Spleen (tissue), 11 donors: ENCODE data around the gene ANP32B. TPM values are rescaled to one million over a fixed set of nuclear protein-coding genes. Genes with fewer than 3 reads are reported as not detected.

Experiments
- DNase-seq: peaks from one replicate; pipeline ENCODE4 v3.0.0-alpha.2; 2020
- H3K27ac ChIP-seq, 8 donors: fragments of 200-600 bp; sonication (generic) in 7 of 8; 1 replicate in 4 of 8; 2 replicates in 4 of 8; pipeline versions ENCODE4 v1.5.0 to v1.8.0; 2016 to 2021; ENCODE audit warnings: inconsistent platforms in 4 of 8, mild to moderate bottlenecking in 4 of 8, moderate library complexity in 1 of 8
- H3K27me3 ChIP-seq, 7 donors: fragments of 200-600 bp; sonication (generic) in 6 of 7; replicated peaks in 1 of 7; 1 replicate in 4 of 7; 2 replicates in 3 of 7; pipeline versions ENCODE4 v1.5.0 to v1.8.0; 2016 to 2021; ENCODE audit warnings: inconsistent platforms in 3 of 7, mild to moderate bottlenecking in 1 of 7
- H3K36me3 ChIP-seq, 6 donors: fragments of 200-600 bp; sonication (generic) in 5 of 6; 1 replicate in 4 of 6; 2 replicates in 2 of 6; pipeline versions ENCODE4 v1.5.0 to v1.8.0; 2016 to 2021; ENCODE audit warnings: inconsistent platforms in 2 of 6
- H3K4me1 ChIP-seq, 6 donors: fragments of 200-600 bp; sonication (generic) in 5 of 6; 1 replicate in 3 of 6; 2 replicates in 3 of 6; pipeline versions ENCODE4 v1.5.0 to v1.8.0; 2016 to 2021; ENCODE audit warnings: inconsistent platforms in 3 of 6
- H3K4me3 ChIP-seq, 8 donors: fragments of 200-600 bp; sonication (generic) in 7 of 8; 1 replicate in 4 of 8; 2 replicates in 4 of 8; pipeline versions ENCODE4 v1.5.0 to v1.8.0; 2016 to 2021; ENCODE audit warnings: inconsistent platforms in 4 of 8, mild to moderate bottlenecking in 4 of 8, moderate library complexity in 2 of 8
- H3K9me3 ChIP-seq, 8 donors: fragments of 200-600 bp; sonication (generic) in 7 of 8; 1 replicate in 4 of 8; 2 replicates in 4 of 8; pipeline versions ENCODE4 v1.5.0 to v1.8.0; 2016 to 2021; ENCODE audit warnings: inconsistent platforms in 4 of 8
- CTCF ChIP-seq, 11 experiments: fragments of 200-600 bp in 7 of 11; fragments of 450-650 bp in 4 of 11; sonication (generic) in 4 of 11; IDR thresholded peaks in 8 of 11; conservative IDR thresholded peaks in 3 of 11; 1 replicate in 7 of 11; 2 replicates in 4 of 11; pipeline versions ENCODE4 v1.4.0 to v1.8.0; 2016 to 2021; ENCODE audit warnings: antibody characterized with exemption in 11 of 11, inconsistent platforms in 4 of 11, mild to moderate bottlenecking in 1 of 11
- POLR2A ChIP-seq, 3 donors: fragments of 450-650 bp; IDR thresholded peaks; one replicate each; pipeline ENCODE4 v1.5.1; 2017; ENCODE audit warnings: antibody characterized with exemption in 3 of 3, mild to moderate bottlenecking in 1 of 3
- POLR2AphosphoS5 ChIP-seq, 3 donors: sonication (generic); formaldehyde crosslinking; IDR thresholded peaks; one replicate each; pipeline ENCODE4 v1.5.1; 2017; ENCODE audit warnings: antibody characterized with exemption in 3 of 3
- WGBS, 5 donors: extraction: QIAGEN DNeasy Blood & Tissue Kit in 3 of 5; methylation state at CpG; one replicate each; pipeline versions ENCODE4 v1.1.5 to v1.1.7; 2013 to 2018; 5-methylcytosine and 5-hydroxymethylcytosine counted together
- intact Hi-C: fragments of 100-400 bp; cut with DNase I; formaldehyde crosslinking; loops from one replicate; pipeline ENCODE4 v1.15.0; 2023; ENCODE audit warnings: low total_unique reads
- polyA plus RNA-seq, 3 donors: library from polyadenylated mRNA; stranded (reverse); fragments of 200-250 nt; gene quantifications; one replicate each; pipeline ENCODE4 v1.2.1, GENCODE V29; 2013
- total RNA-seq, 7 donors: library from RNA; depleted of rRNA in 3 of 7; stranded (reverse); fragments of >200 nt in 3 of 7; fragmentation: NEBNext Ultra II Directional in 4 of 7; extraction: Animal tissue kit (Norgen Biotek cat#: 25700) in 4 of 7; gene quantifications; one replicate each; pipeline versions ENCODE4 v1.1.0 to v1.2.1, GENCODE V29; 2016 to 2021
- donor health status: healthy with polysubstance abuse.
- donor health status: DM: no; HTN: no; CAD: no; lungs with moderate emphysema.
- donor health status: DM: no; HTN: no; CAD: no.
- donor health status: Bipolar disorder and iron deficiency.
- donor health status: healthy.
- donor health status: DM: no; HTN: no; CAD: no.
- donor health status: DM: yes; HTN: yes; CAD: no.

Gene ANP32B
- total and polyA plus RNA-seq, 10 donors = 39.1 to 156 (median 113) TPM

DNA sequence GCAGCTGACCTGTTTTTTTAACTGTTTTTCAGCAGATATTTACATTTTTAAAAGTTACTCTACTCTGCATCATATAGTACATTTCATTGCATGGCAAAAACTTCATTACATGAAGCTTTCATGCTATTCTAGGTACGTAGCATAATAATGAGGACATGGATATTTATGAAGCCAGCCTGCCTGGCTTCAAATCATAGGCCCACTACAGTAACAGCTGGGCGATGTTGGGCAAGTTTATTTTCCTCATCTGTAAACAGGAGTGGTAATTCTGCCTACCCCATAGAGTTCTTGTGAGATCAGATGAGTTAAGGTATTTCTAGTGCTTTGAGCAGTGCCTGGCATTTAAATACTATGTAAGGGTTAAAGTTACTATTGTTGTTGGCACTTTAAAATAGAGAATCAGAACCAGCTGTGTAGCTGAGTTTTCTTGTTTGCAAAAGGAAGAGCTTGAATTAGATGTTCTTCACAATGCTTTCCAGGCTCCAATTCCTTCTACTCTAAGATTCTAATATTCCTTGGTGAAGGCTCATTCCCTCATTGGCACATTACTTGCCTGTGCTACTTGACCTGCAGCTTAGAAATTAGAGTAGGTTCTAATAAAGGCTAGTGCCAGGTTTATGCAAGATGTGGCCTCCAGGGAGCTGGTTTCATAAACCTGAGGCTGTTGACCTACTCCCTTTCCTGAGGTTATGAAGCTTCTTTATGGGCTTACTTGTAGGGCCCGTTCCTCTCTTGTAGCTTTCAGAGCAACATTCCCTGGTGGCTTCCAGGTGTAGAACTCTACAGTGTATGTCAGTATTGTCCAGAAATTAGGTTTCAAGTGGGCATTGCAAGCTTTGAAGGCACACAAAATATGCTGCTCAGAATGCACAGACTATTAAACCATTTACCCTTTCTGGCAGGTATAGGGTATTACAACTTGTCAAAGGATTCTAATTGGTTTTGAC lies 14.5 kb downstream of the ANP32B start:
- Histone ChIP-seq H3K4me1 (peaks cover 8 to 69% (median 27%) of the 10 kb centered on the region in 6 donors), H3K27ac (no peak overlapping the region), H3K4me3 (no peak overlapping the region), H3K9me3 (no peaks in the 10 kb centered on the region), H3K27me3 (no peaks in the 10 kb centered on the region), H3K36me3 (peaks cover 0 to 82% (median 41%) of the 10 kb centered on the region in 6 donors)
- TF ChIP-seq POLR2A (IDR thresholded peaks at IDR 0.05) = no peak
- no peak for TF ChIP-seq CTCF (IDR thresholded peaks at IDR 0.05 in 8 of 11, conservative IDR thresholded peaks at IDR 0.05 in 3 of 11)
- no peak for TF ChIP-seq POLR2AphosphoS5 (IDR thresholded peaks at IDR 0.05)
- no peak for DNase-seq
- intact Hi-C loops = no loop called here
- 83 to 94% (median 86%) methylated on average over 3 of the region's 3 CpGs for WGBS, 5 donors

DNA sequence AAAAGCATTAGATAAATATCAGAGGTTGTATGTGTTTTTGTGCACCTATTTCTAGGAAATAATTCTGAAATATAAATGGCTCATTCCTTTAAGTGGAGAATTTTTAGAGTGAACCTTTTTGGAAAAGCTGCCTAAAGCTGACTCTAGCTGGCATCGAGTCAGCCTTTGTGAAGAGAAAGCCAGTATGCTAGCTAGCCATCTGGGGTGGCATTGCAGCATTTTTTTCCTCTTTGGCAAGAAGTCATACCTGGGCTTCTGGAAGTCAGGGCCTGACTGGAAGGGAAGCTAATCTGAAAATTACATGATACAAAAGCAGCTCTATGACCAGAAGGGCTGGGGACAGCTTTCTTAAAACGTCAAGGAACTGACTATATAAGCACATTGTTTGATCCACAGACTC lies 19.7 kb downstream of the ANP32B start:
- peaks cover 0 to 100% (median 60%) of the 10 kb centered on the region in 6 donors for H3K36me3 ChIP-seq
- peak overlapping the region in 1 of 8 donors; percentile 27 for H3K27ac ChIP-seq
- H3K27me3 ChIP-seq = no peaks in the 10 kb centered on the region
- intact Hi-C loops = no loop called here
- DNase-seq = no peak
- no peak for TF ChIP-seq POLR2AphosphoS5 (IDR thresholded peaks at IDR 0.05)
- TF ChIP-seq CTCF (IDR thresholded peaks at IDR 0.05 in 8 of 11, conservative IDR thresholded peaks at IDR 0.05 in 3 of 11) = no peak
- TF ChIP-seq POLR2A (IDR thresholded peaks at IDR 0.05) = no peak
- peaks cover 0 to 45% (median 5%) of the 10 kb centered on the region in 6 donors for H3K4me1 ChIP-seq
- WGBS, 5 donors = 59 to 88% (median 63%) methylated on average over 2 of the region's 2 CpGs
- H3K9me3 ChIP-seq = no peaks in the 10 kb centered on the region
- H3K4me3 ChIP-seq = no peak overlapping the region

DNA sequence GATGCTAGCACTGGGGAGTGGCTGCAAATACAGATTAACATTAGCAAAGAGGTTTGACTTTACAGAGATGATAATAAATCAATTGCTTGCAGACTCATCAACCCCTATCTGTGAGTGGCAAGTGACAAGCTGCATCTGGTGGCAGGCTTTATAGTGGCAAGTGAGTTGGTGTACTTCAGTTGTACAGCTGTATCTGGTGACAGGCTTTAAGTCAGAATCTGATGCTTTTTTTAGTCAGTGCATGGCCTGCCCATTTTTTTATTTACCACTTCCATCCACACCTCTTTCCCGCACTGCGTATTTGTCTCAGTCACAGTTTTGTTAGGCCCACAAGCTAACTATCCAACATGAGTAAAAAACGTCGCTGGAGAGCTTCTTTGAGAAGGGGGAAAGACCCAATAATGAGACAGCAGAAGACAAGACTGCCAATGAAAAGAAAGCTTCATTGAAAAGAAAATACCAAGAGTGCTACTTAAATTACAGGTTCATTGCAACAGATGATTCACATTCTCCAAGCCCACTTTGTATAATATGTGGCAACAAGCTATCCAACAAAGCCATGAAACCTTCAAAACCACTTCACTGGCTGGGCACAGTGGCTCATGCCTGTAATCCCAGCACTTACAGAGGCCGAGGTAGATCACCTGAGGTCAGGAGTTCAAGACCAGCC lies 23.1 kb downstream of the ANP32B start:
- no peaks in the 10 kb centered on the region for H3K27me3 ChIP-seq
- H3K36me3 ChIP-seq = peaks cover 0 to 100% (median 67%) of the 10 kb centered on the region in 6 donors
- TF ChIP-seq CTCF (IDR thresholded peaks at IDR 0.05 in 8 of 11, conservative IDR thresholded peaks at IDR 0.05 in 3 of 11) (no peak), POLR2A (IDR thresholded peaks at IDR 0.05) (no peak), POLR2AphosphoS5 (IDR thresholded peaks at IDR 0.05) (no peak)
- H3K4me3 ChIP-seq = no peak overlapping the region
- no peaks in the 10 kb centered on the region for H3K9me3 ChIP-seq
- H3K4me1 ChIP-seq = peaks cover 10 to 59% (median 25%) of the 10 kb centered on the region in 6 donors
- 84 to 96% (median 91%) methylated on average over 5 of the region's 5 CpGs for WGBS, 5 donors
- H3K27ac ChIP-seq = no peak overlapping the region
- intact Hi-C loops = loop anchor here (5.0 kb wide), 1 partner anchor 36 kb away; no protein-coding TSS in a partner anchor
- no peak for DNase-seq
